PC-9 (cell line): ENCODE results near the gene DDX42. TPM values are rescaled to one million over a fixed set of nuclear protein-coding genes. Genes with fewer than 3 reads are reported as not detected.

Source experiments
- BruUV-seq: library from RNA; stranded (reverse); fragments of 400-500 nt; replicated peaks from 2 replicates; lab custom pipeline; 2021; lab: Mats Ljungman, UMichigan
- CTCF ChIA-PET: fragments of 300-600 bp; sonication (Branson Sonifier 250); formaldehyde crosslinking; loops from one replicate; lab custom pipeline; 2022; ENCODE audit warnings: antibody characterized with exemption; lab: Charles Lee
- POLR2A ChIA-PET: fragments of 300-600 bp; sonication (Branson Sonifier 250); formaldehyde crosslinking; loops from one replicate; lab custom pipeline; 2022; ENCODE audit warnings: antibody characterized with exemption; ENCODE audit not compliant: unreplicated experiment; lab: Charles Lee
- DNase-seq, 2 experiments: peaks; one replicate each; pipeline versions ENCODE4 v3.0.0 to v3.0.0-alpha.2; 2015 to 2022; ENCODE audit warnings: mixed read lengths in 1 of 2
- H2AFZ ChIP-seq: fragments of 200-600 bp; sonication (generic); 2 replicates; pipeline ENCODE4 v1.8.1; 2017; ENCODE audit warnings: antibody characterized with exemption
- H3F3A ChIP-seq: fragments of 200-600 bp; sonication (generic); 2 replicates; pipeline ENCODE4 v1.8.1; 2017; ENCODE audit warnings: antibody characterized with exemption, mild to moderate bottlenecking, low read depth; ENCODE audit not compliant: insufficient read depth
- H3K27ac ChIP-seq: fragments of 200-600 bp; sonication (generic); 2 replicates; pipeline ENCODE4 v1.6.1; 2016; ENCODE audit warnings: mixed run types
- H3K27me3 ChIP-seq: fragments of 200-600 bp; sonication (generic); 2 replicates; pipeline ENCODE4 v1.6.1; 2016; ENCODE audit warnings: low read depth, mixed run types; ENCODE audit not compliant: insufficient read depth
- H3K36me3 ChIP-seq: fragments of 200-600 bp; sonication (generic); 2 replicates; pipeline ENCODE4 v1.6.1; 2016; ENCODE audit warnings: low read depth, mixed run types
- H3K4me1 ChIP-seq: fragments of 200-600 bp; sonication (generic); replicated peaks from 2 replicates; pipeline ENCODE4 v1.6.1; 2016; ENCODE audit warnings: mixed run types; ENCODE audit not compliant: insufficient read depth
- H3K4me2 ChIP-seq: fragments of 200-600 bp; sonication (generic); 2 replicates; pipeline ENCODE4 v1.6.1; 2017; ENCODE audit warnings: mixed run types
- H3K4me3 ChIP-seq: fragments of 200-600 bp; sonication (generic); 2 replicates; pipeline ENCODE4 v1.6.1; 2016; ENCODE audit warnings: mixed run types
- H3K79me2 ChIP-seq: fragments of 200-600 bp; sonication (generic); 2 replicates; pipeline ENCODE4 v1.6.1; 2017; ENCODE audit warnings: low read depth, mixed run types
- H3K9me2 ChIP-seq: fragments of 200-600 bp; sonication (generic); 2 replicates; pipeline ENCODE4 v1.8.1; 2017; ENCODE audit warnings: mild to moderate bottlenecking; ENCODE audit not compliant: insufficient read depth
- H3K9me3 ChIP-seq: fragments of 200-600 bp; sonication (generic); 2 replicates; pipeline ENCODE4 v1.8.1; 2016; ENCODE audit warnings: low read depth; ENCODE audit not compliant: insufficient read depth
- H4K20me1 ChIP-seq: fragments of 200-600 bp; sonication (generic); 2 replicates; pipeline ENCODE4 v1.8.1; 2017; ENCODE audit not compliant: insufficient read depth
- CTCF ChIP-seq: fragments of 200-600 bp; sonication (generic); conservative IDR thresholded peaks from 2 replicates; pipeline ENCODE4 v1.6.1; 2017; ENCODE audit warnings: mixed run types, antibody characterized with exemption, mild to moderate bottlenecking, moderate library complexity
- EZH2 ChIP-seq: fragments of 200-600 bp; sonication (generic); IDR thresholded peaks from 2 replicates; pipeline ENCODE4 v1.8.0; 2017; ENCODE audit warnings: antibody characterized with exemption, low read depth
- intact Hi-C: fragments of 100-400 bp; cut with micrococcal nuclease; formaldehyde crosslinking; loops from one replicate; pipeline ENCODE4 v1.10.0; 2022; ENCODE audit not compliant: unreplicated experiment
- total RNA-seq: library from RNA; stranded (reverse); gene quantifications from 2 replicates; pipeline ENCODE4 v1.2.3, GENCODE V29; 2021

DDX42 gene
- total RNA-seq, 1 experiment from 2014 or later: 107 TPM

GRCh38 chr17:63768433-63768832 is 5.5 kb upstream of the DDX42 start:
- TF ChIP-seq EZH2: no peak
- TF ChIP-seq CTCF: no peak
- H3K9me3 ChIP-seq: no peaks in the 10 kb centered on the region
- no peak overlapping the region for H2AFZ ChIP-seq
- no peak overlapping the region for H3K4me2 ChIP-seq
- intact Hi-C loops: no loop called here
- H4K20me1 ChIP-seq: peaks cover 38% of the 10 kb centered on the region; the same call in 1 of the 2 replicates
- ChIA-PET POLR2A (interaction anchor here (0.5 kb wide), 1 partner anchor 237 kb away, joined by 4 read pairs; no protein-coding TSS in a partner anchor), CTCF (no interaction called here)
- DNase-seq: no peak
- no peak overlapping the region for H3K27ac ChIP-seq
- no peak overlapping the region for H3K4me3 ChIP-seq
- H3K36me3 ChIP-seq: peaks cover 39% of the 10 kb centered on the region
- H3K4me1 ChIP-seq: peaks cover 26% of the 10 kb centered on the region
- no TSS peak for BruUV-seq
- no peaks in the 10 kb centered on the region for H3K27me3 ChIP-seq
- H3K9me2 ChIP-seq: no peaks in the 10 kb centered on the region
- peaks cover 37% of the 10 kb centered on the region for H3F3A ChIP-seq
- peaks cover 83% of the 10 kb centered on the region for H3K79me2 ChIP-seq

- intact Hi-C loops: loop anchor here (2.0 kb wide), 1 partner anchor 32 kb away; the partner anchor contains the start of gene STRADA
- peak overlapping the region; percentile 80 for H3K4me3 ChIP-seq
- peak overlapping the region; percentile 88 for H2AFZ ChIP-seq
- peaks cover 29% of the 10 kb centered on the region for H3K36me3 ChIP-seq
- ChIA-PET POLR2A (interaction anchor here (0.6 to 1.7 kb wide), 3 partner anchors 140 to 221 kb away, joined by 3 to 13 read pairs (median 4); partner anchors contain the start of gene MAP3K3), CTCF (interaction anchor here (0.7 kb wide), 1 partner anchor 677 kb away, joined by 5 read pairs; no protein-coding TSS in a partner anchor)
- H3K79me2 ChIP-seq: peaks cover 92% of the 10 kb centered on the region
- H3K4me1 ChIP-seq: peaks cover 44% of the 10 kb centered on the region
- H3K27ac ChIP-seq: peak overlapping the region; percentile 96
- H3K9me2 ChIP-seq: no peaks in the 10 kb centered on the region
- TSS peak; percentile 57 for BruUV-seq
- no peak for TF ChIP-seq CTCF
- TF ChIP-seq EZH2: no peak
- peak overlapping the region; percentile 74 for H3K4me2 ChIP-seq
- H3K9me3 ChIP-seq: no peaks in the 10 kb centered on the region
- peaks cover 45% of the 10 kb centered on the region for H4K20me1 ChIP-seq
- no peaks in the 10 kb centered on the region for H3K27me3 ChIP-seq
- DNase-seq: no peak
- peaks cover 23% of the 10 kb centered on the region for H3F3A ChIP-seq
Measured at GRCh38 chr17:63772801-63773271, 1.1 kb upstream of the DDX42 start.

GRCh38 chr17:63773272-63774140 is 464 bp upstream of the DDX42 start, which contains the start of gene CCDC47:
TSS of gene CCDC47 (minus strand) at chr17:63773597. CDS start at chr17:63766175, 7,422 bp downstream.
- POLR2A ChIA-PET: interaction anchor here (0.5 to 1.7 kb wide), 15 partner anchors 11 to 1486 kb away, joined by 3 to 32 read pairs (median 5); partner anchors contain the start of gene MAP3K3
- CTCF ChIA-PET: no interaction called here
- Histone ChIP-seq H3K9me3 (no peaks in the 10 kb centered on the region), H3K36me3 (peaks cover 29% of the 10 kb centered on the region), H3K27ac (peak within 1 kb of the TSS; percentile 96), H3K9me2 (no peaks in the 10 kb centered on the region), H2AFZ (peak within 1 kb of the TSS; percentile 88), H3K4me2 (peak within 1 kb of the TSS; percentile 90), H3F3A (peaks cover 28% of the 10 kb centered on the region), H3K4me1 (peaks cover 50% of the 10 kb centered on the region), H3K4me3 (peak within 1 kb of the TSS; percentile 80), H3K79me2 (peaks cover 92% of the 10 kb centered on the region), H4K20me1 (peaks cover 44% of the 10 kb centered on the region), H3K27me3 (no peaks in the 10 kb centered on the region)
- DNase-seq: peak; percentile 96 to 99
- TF ChIP-seq EZH2 (no peak), CTCF (no peak)
- intact Hi-C loops: loop anchor here (2.0 kb wide), 3 partner anchors 33 to 69 kb away; partner anchors contain the start of genes FTSJ3, PSMC5, SMARCD2 and STRADA
- no TSS peak for BruUV-seq
